Measurements from ENCODE around the gene NUP133.

The NUP133 gene

DNA sequence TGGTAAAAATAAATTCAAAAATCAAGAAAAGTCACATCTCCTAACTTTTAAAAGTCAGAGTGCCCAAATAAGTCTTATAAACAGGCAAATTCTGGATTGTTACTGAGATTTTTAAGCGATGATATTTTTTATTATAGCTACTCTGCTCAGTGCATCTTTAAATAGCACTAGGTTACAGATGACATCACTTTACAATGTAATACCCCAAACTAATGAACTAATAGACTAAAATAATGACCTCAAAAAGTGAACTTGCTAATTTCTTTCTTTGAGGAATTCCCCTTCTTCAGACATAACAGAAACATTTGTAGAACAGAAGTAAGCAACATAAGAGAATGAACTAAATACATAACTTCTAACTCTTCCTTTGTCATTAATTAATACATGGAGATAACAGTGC, 41.3 kb downstream of the NUP133 start:
- DNase-seq (ENCODE audit: low read depth) = no peak
- no peak overlapping the region for H3K4me3 ChIP-seq (ENCODE audit: control insufficient read depth, low read depth, low read length)
- TF ChIP-seq, protein P1, sequence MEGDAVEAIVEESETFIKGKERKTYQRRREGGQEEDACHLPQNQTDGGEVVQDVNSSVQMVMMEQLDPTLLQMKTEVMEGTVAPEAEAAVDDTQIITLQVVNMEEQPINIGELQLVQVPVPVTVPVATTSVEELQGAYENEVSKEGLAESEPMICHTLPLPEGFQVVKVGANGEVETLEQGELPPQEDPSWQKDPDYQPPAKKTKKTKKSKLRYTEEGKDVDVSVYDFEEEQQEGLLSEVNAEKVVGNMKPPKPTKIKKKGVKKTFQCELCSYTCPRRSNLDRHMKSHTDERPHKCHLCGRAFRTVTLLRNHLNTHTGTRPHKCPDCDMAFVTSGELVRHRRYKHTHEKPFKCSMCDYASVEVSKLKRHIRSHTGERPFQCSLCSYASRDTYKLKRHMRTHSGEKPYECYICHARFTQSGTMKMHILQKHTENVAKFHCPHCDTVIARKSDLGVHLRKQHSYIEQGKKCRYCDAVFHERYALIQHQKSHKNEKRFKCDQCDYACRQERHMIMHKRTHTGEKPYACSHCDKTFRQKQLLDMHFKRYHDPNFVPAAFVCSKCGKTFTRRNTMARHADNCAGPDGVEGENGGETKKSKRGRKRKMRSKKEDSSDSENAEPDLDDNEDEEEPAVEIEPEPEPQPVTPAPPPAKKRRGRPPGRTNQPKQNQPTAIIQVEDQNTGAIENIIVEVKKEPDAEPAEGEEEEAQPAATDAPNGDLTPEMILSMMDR (IDR thresholded peaks at IDR 0.05; ENCODE audit: control insufficient read depth, insufficient read depth, low read depth, low read length, missing control alignments) = no peak

DNA sequence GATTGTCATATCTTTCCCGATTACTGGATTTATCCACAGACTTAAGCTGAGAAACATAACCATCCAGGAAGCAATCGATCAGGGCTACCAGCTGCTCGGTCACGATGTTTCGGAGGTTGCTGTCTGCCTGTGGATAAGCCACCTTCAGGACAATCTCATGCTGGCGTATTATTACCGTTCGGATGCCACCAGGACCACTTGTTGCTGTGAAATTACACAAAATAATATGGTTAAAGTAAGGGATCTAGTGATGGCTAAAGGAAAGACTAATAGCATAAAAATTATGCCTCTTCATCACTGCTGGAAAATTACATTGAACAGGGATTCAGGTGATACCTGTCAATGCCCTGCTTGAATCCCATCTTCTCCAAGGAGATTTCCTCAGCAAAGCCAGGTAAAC, 43.5 kb downstream of the NUP133 start:
- no peak for DNase-seq (ENCODE audit: low read depth)
- TF ChIP-seq, protein P1 (IDR thresholded peaks at IDR 0.05; ENCODE audit: control insufficient read depth, insufficient read depth, low read depth, low read length, missing control alignments) = no peak
- no peak overlapping the region for H3K4me3 ChIP-seq (ENCODE audit: control insufficient read depth, low read depth, low read length)

DNA sequence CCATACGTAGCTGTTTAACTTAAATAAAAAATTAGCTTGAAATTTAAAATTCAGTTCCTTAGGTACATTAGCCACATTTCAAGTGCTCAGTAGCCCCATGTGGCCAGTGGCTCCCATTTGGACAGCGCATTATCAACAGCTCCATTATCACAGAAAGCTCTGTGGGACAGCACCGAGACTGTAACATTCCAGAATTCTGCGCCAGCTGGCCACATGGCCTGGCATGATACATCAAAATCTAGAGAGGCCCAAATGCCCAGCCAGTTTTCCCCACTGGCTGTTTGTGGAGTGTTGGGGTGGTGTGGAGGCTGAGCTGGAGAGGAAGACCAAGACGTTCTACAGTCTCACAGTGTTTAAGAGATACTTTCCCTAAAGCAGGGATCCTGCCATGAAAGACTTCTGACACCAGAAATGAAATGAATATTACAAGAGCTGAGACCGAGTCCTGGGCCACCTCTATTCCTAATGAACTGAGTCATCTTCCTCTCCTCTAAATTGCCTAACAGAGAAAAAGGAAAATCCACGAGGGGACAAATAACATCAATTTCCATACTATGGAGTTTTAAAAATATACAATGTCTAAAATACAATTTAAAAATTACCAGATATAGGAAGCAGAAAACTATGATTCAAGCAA, 47.0 kb downstream of the NUP133 start:
- DNase-seq (ENCODE audit: low read depth) = no peak
- TF ChIP-seq, protein P1 (IDR thresholded peaks at IDR 0.05; ENCODE audit: control insufficient read depth, insufficient read depth, low read depth, low read length, missing control alignments) = no peak
- no peak overlapping the region for H3K4me3 ChIP-seq (ENCODE audit: control insufficient read depth, low read depth, low read length)

DNA sequence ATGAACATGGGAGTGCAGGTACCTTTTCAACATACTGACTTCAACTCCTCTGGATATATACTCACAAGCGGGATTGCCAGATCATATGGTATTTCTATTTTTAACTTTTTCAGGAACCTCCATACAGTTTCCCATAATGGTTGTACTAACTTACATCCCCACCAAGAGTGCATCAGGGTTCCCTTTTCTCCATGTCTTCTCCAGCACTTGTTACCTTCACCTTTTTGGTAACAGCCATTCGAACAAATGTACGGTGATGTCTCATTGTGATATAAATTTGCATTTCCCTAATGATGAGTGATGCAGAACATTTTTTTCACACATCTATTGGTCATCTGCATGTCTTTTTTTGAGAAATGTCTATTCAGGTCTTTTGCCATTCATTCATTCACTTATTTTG, 48.3 kb downstream of the NUP133 start:
- TF ChIP-seq, protein P1 (IDR thresholded peaks at IDR 0.05; ENCODE audit: control insufficient read depth, insufficient read depth, low read depth, low read length, missing control alignments) = no peak
- DNase-seq (ENCODE audit: low read depth) = no peak

DNA sequence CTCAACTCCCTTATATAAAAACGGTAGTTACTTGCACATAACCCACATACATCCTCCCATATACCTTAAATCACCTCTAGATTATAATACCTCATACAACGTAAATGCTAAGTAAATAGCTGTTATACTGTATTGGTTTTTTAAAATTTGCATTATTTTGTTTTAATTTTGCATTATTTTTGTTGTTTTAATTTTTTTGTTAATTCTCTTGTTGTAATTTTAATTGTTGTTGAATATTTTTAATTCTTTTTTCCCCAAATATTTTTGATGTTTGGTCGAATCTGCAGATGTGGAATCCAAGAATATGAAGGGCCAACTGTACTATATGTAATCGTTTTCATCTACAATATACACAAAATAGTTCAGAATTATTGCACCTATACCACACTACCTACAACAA, 50.7 kb downstream of the NUP133 start:
- DNase-seq (ENCODE audit: low read depth) = no peak
- H3K4me3 ChIP-seq (ENCODE audit: control insufficient read depth, low read depth, low read length) = no peak overlapping the region
- TF ChIP-seq, protein P1 (IDR thresholded peaks at IDR 0.05; ENCODE audit: control insufficient read depth, insufficient read depth, low read depth, low read length, missing control alignments) = no peak

More for the DNA sequence above, 48.3 kb downstream of the NUP133 start:
- H3K4me3 ChIP-seq (ENCODE audit: control insufficient read depth, low read depth, low read length) = no peak overlapping the region

DNA sequence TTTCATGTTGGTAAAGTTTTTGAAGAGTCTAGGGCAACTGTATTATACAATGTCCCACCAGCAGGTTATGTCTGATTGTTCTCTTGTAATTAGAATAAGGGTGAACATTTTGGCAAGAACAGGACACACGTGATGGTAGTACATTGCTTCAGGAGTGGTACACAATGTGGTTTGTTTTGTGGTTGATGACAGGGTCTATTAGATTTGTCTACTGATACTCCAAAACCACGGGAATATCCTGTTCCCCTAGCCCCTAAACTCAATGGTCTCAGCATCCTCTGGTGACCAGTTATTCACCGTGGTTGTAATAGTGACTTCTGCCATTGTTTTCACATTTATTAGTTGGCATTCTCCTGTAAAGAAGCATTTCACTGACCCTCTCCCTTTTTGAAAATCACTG, 52.1 kb downstream of the NUP133 start:
- no peak for DNase-seq (ENCODE audit: low read depth)
- no peak overlapping the region for H3K4me3 ChIP-seq (ENCODE audit: control insufficient read depth, low read depth, low read length)
- TF ChIP-seq, protein P1 (IDR thresholded peaks at IDR 0.05; ENCODE audit: control insufficient read depth, insufficient read depth, low read depth, low read length, missing control alignments) = no peak

All from AG09309 (cell line).